H1 (cell line): ENCODE measurements around the gene PCDHB7.
"Not testable (repeated sequence)": the region's sequence is repeated elsewhere in the genome, so short reads cannot be mapped to it uniquely, and the experiment has no call there.

ENCODE experiments used
- CBX5 ChIP-seq: fragments of 300-800, 300-1000 bp; sonication (generic); IDR thresholded peaks from 2 replicates; pipeline ENCODE4 v1.7.1; 2016; ENCODE audit warnings: antibody characterized with exemption, low read length, low read depth
- FOSL1 ChIP-seq: IDR thresholded peaks from 2 replicates; pipeline ENCODE4 v1.6.1; 2011; ENCODE audit warnings: mild to moderate bottlenecking, low read depth, low read length, moderate library complexity; ENCODE audit not compliant: insufficient read depth
- JUN ChIP-seq: IDR thresholded peaks from 2 replicates; pipeline ENCODE4 v1.6.1; 2011; ENCODE audit warnings: low read depth, mild to moderate bottlenecking, improper control_type of control experiment, low read length
- POLR2AphosphoS5 ChIP-seq: IDR thresholded peaks from 2 replicates; pipeline ENCODE4 v1.6.1; 2011; ENCODE audit warnings: low read depth, low read length
- TBP ChIP-seq: IDR thresholded peaks from 2 replicates; pipeline ENCODE4 v1.6.1; 2011; ENCODE audit warnings: low read depth, low read length, improper control_type of control experiment
- TF ChIP-seq, protein P1 (sequence below), 3 experiments: IDR thresholded peaks; 1 replicate in 2 of 3; 2 replicates in 1 of 3; pipeline versions ENCODE4 v1.5.1 to v1.6.1; 2011; ENCODE audit warnings: low read length in 3 of 3, mild to moderate bottlenecking in 3 of 3, inconsistent platforms in 2 of 3, low read depth in 1 of 3, moderate library complexity in 1 of 3; ENCODE audit not compliant: insufficient read depth in 1 of 3; ENCODE audit errors: control extremely low read depth in 1 of 3

- not testable (repeated sequence) for TF ChIP-seq JUN, CBX5, TBP, FOSL1, POLR2AphosphoS5
- TF ChIP-seq, protein P1, sequence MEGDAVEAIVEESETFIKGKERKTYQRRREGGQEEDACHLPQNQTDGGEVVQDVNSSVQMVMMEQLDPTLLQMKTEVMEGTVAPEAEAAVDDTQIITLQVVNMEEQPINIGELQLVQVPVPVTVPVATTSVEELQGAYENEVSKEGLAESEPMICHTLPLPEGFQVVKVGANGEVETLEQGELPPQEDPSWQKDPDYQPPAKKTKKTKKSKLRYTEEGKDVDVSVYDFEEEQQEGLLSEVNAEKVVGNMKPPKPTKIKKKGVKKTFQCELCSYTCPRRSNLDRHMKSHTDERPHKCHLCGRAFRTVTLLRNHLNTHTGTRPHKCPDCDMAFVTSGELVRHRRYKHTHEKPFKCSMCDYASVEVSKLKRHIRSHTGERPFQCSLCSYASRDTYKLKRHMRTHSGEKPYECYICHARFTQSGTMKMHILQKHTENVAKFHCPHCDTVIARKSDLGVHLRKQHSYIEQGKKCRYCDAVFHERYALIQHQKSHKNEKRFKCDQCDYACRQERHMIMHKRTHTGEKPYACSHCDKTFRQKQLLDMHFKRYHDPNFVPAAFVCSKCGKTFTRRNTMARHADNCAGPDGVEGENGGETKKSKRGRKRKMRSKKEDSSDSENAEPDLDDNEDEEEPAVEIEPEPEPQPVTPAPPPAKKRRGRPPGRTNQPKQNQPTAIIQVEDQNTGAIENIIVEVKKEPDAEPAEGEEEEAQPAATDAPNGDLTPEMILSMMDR (IDR thresholded peaks at IDR 0.05; ENCODE audit: control extremely low read depth in 1 of 3, insufficient read depth in 1 of 3, low read depth in 1 of 3, low read length in 3 of 3), result not testable (repeated sequence)
Observed at GRCh38 chr5:141214583-141214982, 42.1 kb downstream of the PCDHB7 start.
